HG03460 (cell line): ENCODE data around the gene FEZ2.

Source experiments
- ATAC-seq: cut with Tn5 transposase; IDR thresholded peaks from one replicate; pipeline ENCODE4 v1.9.1; 2021; ENCODE audit not compliant: unreplicated experiment

Gene FEZ2

DNA sequence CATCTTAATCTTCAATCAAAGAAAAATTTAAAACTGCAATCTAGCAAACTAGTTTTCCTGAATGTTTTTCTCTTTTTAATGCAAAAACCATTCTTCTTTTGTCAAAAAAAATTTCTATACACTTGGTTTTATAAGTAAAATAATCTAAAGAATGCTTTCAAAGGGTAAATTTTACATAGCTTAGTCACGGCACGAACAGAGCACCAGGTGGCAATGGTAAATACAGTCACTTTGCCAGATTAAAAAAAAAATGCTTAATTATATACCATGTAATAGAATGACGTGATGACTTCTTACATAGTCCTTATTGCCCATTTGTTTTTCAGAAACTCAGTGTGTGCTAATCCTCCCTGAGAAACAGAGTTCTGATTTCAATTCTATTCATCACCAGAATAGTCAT is 10.4 kb downstream of the FEZ2 start:
- ATAC-seq = no peak

DNA sequence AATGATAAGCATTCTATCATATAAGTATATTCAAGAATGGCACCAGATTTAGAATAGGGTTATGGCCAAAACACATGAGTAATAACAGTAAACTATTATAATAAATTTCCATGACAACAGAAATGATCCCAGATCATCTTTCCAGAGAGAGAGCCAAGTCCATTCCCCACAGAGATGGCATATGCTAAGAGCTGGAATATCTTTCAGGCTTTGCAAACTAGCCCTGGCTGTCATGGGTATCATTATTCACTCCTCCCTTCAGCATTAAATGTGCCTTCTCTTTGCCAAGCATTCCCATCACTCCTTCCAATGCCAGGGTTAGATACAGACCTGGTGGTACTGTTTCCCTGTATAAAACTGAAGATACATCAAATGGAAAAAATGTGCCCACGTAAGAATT is 10.9 kb downstream of the FEZ2 start:
- ATAC-seq = no peak

DNA sequence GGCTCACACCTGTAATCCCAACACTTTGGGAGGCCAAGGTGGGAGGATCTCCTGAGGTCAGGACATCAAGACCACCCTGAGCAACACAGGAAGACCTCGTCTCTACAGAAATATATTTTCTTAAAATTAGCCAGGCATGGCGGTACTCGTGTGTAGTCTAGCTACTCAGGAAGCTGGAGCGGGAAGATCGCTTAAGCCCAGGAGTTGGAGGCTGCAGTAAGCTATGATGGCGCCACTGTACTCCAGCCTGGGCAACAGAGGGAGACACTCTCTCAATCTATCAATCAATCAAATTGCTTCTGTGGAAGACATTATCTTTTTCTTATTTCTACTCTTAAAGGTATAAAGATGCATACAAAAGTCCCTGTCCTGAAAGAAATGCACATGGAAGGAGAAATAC is 11.3 kb downstream of the FEZ2 start:
- ATAC-seq = no peak

- no peak for ATAC-seq
Measured at GRCh38 chr2:36584148-36584794, 13.7 kb downstream of the FEZ2 start.

DNA sequence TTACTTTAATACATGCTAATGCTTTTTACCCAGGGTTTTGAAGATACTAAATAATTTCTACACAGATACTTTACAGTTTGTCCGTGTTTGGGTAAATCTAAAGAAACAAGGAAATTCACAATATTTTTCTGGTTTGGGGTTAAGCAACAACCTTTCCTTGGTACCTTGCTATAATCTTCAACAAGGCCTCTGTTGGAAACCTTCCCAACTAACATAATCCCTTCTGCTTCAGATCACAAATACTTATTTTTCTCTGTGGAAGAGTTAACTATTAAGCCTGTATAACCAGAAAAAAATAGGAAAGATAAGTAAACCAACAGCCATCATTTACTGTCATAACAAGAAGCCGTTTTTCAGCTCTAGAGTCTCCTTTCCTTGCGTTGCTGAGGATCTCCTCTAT is 15.0 kb downstream of the FEZ2 start:
- ATAC-seq = no peak

DNA sequence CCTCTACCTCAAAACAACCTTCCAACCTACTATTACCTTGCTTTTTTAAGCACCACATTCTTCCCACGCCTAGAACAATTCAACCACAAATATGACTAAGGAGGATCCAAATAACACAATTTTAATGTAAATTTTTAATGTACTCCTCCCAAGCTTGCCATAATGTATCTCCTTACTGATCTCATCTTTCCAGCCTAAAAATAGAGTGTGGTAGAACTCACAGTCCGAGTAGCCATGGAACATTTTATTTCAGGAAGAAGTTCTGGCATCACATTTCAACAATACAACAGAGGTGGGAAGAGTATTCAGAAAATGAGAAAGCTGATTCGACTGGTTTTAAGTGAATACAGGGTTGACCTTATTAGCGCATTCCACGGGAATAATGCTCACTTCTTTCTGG is 15.4 kb downstream of the FEZ2 start:
- no peak for ATAC-seq

GRCh38 chr2:36579297-36579664 is 18.7 kb downstream of the FEZ2 start:
- no peak for ATAC-seq

GRCh38 chr2:36578343-36579296 is 19.3 kb downstream of the FEZ2 start:
- no peak for ATAC-seq

- no peak for ATAC-seq
Measured at GRCh38 chr2:36577884-36578283, 20.1 kb downstream of the FEZ2 start.

- no peak for ATAC-seq
Measured at GRCh38 chr2:36574560-36574959, 23.4 kb downstream of the FEZ2 start.

DNA sequence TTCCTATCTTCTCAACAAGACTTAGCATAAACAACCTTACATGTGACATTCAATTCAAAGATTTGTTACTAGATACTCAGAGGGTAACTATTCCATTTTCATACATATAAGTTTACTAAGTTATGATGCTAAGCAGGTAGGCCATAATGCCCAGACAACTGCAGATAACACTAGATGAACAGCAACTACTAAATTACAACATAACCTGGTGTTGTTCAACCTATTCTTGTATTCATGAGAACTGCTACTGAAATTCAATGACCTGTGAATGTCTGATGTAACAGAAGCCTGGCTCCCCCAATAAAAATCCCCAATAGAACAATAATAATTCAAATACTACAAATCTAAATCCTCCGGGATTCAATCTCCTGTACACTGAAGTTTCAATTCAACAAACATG is 24.8 kb downstream of the FEZ2 start:
- ATAC-seq = no peak

- ATAC-seq = no peak
Measured at GRCh38 chr2:36572719-36573059, 25.3 kb downstream of the FEZ2 start.

GRCh38 chr2:36572054-36572718 is 25.8 kb downstream of the FEZ2 start:
- ATAC-seq = no peak

GRCh38 chr2:36570416-36570815 is 27.6 kb downstream of the FEZ2 start:
- ATAC-seq = no peak

DNA sequence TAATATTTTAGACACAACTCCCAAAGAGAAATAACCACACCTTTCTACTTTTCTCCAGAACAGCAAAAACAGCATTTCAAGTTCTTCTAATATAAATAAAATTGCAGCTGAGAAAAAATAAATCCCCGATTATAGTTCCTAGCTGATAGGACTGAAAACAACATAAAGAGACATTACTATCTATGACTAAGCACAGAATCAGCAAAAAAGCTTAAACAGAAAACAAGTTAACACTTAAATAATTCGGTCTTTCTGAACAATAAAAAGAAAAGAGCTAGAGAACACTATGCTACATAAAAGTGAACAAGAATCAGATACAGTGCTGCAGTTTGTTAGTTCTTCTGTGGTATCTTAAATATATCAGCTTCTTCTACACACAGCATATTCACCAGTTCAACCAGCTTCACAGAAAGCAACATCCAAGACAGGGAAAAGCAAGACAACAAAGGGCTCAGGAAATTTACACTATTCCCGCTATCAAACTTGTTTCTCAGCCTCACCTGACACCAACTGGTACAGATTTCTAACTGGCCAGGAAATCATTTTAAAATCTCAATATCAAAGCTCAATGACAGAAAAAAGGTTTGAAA is 28.6 kb downstream of the FEZ2 start:
- ATAC-seq = no peak

- no peak for ATAC-seq
Measured at GRCh38 chr2:36568516-36569246, 29.3 kb downstream of the FEZ2 start.

GRCh38 chr2:36567711-36568408 is 30.1 kb downstream of the FEZ2 start:
- ATAC-seq = no peak

DNA sequence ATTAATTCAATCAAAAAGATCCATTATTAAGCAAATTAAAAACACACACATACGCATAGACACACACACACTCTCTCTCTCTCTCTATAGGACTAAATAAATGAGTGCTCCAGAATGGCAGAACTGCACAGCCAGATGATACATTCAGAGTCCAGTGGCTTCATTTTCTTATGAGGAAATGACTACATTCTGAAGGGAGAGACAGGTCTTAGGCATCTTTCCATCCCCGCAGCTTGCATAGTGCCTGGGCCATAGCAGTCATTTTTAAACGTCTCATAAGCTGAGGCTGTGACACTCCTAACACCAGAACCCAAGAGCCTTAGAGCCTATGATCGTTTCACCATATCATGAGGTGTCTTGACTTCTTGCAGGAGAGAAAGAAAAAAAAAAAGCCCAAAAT is 31.1 kb downstream of the FEZ2 start:
- ATAC-seq = no peak

DNA sequence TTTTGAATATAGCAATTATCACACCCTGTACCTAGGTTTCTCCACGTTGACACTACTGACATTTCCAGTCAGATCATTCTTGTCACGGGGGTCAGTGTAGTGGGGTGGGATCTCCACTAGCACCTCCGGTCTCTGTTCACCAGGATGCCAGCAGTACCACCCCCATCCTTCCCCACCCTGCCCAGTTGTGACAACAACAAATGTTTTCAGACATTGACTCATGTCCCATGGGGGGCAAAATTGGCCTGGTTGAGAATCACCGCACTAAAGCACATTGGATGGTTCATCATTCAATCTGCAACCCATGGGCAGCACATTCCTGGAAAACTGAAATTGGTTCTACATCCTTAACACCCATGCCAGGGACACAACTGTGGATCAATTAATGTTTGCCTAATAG is 32.3 kb downstream of the FEZ2 start:
- no peak for ATAC-seq

DNA sequence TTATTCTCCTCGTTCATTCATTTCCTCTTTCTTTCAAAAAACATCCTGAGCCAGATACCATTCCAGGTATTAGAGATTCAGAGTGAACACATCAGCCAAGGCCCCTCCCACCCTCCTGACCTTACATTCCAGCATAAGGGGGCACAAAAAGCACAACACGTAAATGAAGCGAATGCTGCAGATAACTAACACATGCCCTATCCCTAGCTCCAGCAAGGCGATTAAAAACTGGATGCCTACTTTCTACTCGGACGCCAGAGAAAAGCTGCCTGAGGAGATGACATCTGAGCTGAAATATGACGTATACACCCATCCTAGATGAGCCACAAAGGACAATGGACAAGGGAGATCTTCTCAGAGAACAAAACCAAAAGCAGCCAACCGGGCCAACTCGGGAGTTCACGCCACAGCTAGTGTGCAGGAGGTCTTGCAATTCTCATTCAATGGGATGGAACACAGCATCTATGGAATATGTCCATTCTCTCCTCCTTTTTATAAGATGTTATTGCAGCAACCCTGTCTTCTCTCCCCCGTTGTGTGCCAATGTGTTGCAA is 33.5 kb downstream of the FEZ2 start:
- ATAC-seq = no peak
